GM10248 (cell line): Measurements from ENCODE around the gene KRTAP10-4.
"Not testable (repeated sequence)": the region's sequence is repeated elsewhere in the genome, so short reads cannot be mapped to it uniquely, and the experiment has no call there.

ENCODE experiments used
- CTCF ChIA-PET: fragments of 300-600 bp; sonication (Branson Sonifier 250); formaldehyde crosslinking; extraction: SDS; loops from one replicate; lab custom pipeline; 2021; ENCODE audit warnings: antibody characterized with exemption; lab: Yijun Ruan, JAX
- POLR2A ChIA-PET: fragments of 350-650 bp; sonication (Branson Sonifier 250); formaldehyde crosslinking; extraction: SDS; loops from one replicate; lab custom pipeline; 2020; ENCODE audit warnings: antibody characterized with exemption; lab: Yijun Ruan, JAX
- DNase-seq: peaks from one replicate; pipeline ENCODE4 v3.0.0; 2012; ENCODE audit errors: extremely low spot score
- TF ChIP-seq, protein P1 (sequence below): IDR thresholded peaks from 2 replicates; pipeline ENCODE4 v1.5.1; 2012; ENCODE audit warnings: mild to moderate bottlenecking, low read depth; ENCODE audit errors: extremely low read depth, missing control alignments, control extremely low read depth

The KRTAP10-4 gene

DNA sequence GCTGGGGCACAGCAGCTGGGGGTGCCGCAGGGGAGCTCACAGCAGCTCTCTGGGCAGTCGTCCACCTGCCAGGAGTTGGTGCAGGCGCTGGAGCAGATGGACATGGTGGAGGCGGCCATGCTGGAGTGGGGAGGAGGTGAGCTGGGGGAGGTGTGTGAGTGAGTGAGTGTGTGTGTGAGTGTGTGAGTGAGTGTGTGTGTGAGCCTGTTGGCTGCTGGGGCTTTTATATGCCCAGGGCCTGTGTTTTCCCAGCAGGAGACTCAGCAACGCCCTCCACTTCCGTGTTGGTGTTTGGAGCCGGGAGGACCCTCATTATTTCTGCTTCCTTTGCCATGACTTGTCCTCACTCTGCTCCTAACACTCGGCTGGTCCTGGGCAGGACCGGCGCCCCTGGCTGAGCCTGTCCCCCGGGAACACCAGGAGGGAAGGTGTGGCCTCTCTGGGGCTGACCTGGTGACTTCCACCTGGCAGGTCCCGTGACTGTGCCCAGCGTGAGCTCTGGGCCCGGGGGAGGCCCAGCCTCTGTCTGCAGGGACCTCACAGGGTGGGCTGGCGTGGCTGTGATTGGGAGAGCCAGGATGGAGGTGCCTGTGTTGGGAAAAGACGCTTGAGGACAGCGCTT, 22.1 kb upstream of the KRTAP10-4 start, which contains the start of gene KRTAP10-2:
KRTAP10-2 (minus strand) TSS at position 166 of the 622 bp plus-strand sequence; CDS start at position 119, 47 bp downstream.
- no peak for DNase-seq
- TF ChIP-seq, protein P1, sequence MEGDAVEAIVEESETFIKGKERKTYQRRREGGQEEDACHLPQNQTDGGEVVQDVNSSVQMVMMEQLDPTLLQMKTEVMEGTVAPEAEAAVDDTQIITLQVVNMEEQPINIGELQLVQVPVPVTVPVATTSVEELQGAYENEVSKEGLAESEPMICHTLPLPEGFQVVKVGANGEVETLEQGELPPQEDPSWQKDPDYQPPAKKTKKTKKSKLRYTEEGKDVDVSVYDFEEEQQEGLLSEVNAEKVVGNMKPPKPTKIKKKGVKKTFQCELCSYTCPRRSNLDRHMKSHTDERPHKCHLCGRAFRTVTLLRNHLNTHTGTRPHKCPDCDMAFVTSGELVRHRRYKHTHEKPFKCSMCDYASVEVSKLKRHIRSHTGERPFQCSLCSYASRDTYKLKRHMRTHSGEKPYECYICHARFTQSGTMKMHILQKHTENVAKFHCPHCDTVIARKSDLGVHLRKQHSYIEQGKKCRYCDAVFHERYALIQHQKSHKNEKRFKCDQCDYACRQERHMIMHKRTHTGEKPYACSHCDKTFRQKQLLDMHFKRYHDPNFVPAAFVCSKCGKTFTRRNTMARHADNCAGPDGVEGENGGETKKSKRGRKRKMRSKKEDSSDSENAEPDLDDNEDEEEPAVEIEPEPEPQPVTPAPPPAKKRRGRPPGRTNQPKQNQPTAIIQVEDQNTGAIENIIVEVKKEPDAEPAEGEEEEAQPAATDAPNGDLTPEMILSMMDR = no peak
- ChIA-PET POLR2A (no interaction called here), CTCF (no interaction called here)

GRCh38 chr21:44552136-44552535, 21.4 kb upstream of the KRTAP10-4 start:
- TF ChIP-seq, protein P1 = no peak
- no peak for DNase-seq
- ChIA-PET CTCF (interaction anchor here (1.0 kb wide), 1 partner anchor 15 kb away, joined by 3 read pairs; no protein-coding TSS in a partner anchor), POLR2A (no interaction called here)

DNA sequence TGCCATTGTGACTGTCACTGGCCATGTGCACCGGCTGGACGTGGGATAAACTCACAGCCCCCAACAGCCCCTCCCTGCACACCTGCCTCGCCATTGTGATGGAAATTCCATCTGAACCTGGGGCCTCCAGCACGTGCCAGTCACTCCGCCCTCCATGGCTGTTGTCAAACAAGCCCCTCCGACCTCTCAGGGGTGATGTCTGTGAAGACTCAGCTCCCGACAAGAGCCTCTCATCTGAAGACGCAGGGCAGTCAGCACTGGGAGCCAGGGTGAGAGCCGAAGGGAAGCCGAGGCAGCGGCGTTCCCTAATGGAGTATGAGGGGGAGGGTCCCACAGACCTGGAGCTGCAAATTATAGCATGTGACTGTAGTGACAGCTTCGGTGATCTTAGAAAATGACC, 20.8 kb upstream of the KRTAP10-4 start:
- CTCF ChIA-PET = interaction anchor here (1.0 kb wide), 1 partner anchor 16 kb away, joined by 3 read pairs; no protein-coding TSS in a partner anchor

GRCh38 chr21:44555200-44555875, 18.2 kb upstream of the KRTAP10-4 start:
- TF ChIP-seq, protein P1 = no peak
- CTCF ChIA-PET = no interaction called here
- no peak for DNase-seq
- POLR2A ChIA-PET = no interaction called here

More for the DNA sequence above, 20.8 kb upstream of the KRTAP10-4 start:
- TF ChIP-seq, protein P1 = no peak
- no peak for DNase-seq
- POLR2A ChIA-PET = no interaction called here

- ChIA-PET CTCF (interaction anchor here (0.8 kb wide), 1 partner anchor 18 kb away, joined by 3 read pairs; no protein-coding TSS in a partner anchor), POLR2A (no interaction called here)
- TF ChIP-seq, protein P1 = no peak
- DNase-seq = no peak
Measured at GRCh38 chr21:44556879-44557278, 16.6 kb upstream of the KRTAP10-4 start.

- CTCF ChIA-PET = interaction anchor here (0.8 kb wide), 1 partner anchor 17 kb away, joined by 3 read pairs; no protein-coding TSS in a partner anchor
- POLR2A ChIA-PET = no interaction called here
- TF ChIP-seq, protein P1 = no peak
- no peak for DNase-seq
Measured at GRCh38 chr21:44557491-44558328, 15.8 kb upstream of the KRTAP10-4 start.

DNA sequence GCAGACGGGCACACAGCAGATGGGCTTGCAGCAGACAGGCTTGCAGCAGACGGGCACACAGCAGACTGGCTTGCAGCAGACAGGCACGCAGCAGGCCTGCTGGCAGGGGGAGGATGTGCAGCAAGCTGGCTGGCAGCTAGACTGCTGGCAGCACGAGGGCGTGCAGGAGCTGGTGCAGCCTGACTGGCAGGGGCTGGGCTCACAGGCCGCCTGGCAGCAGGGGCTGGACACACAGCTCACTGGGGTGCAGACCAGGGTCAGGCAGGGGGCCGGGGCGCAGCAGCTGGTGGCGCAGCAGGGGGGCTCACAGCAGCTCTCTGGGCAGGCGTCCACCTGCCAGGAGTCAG, 15.2 kb upstream of the KRTAP10-4 start:
- CTCF ChIA-PET, POLR2A ChIA-PET: not testable (repeated sequence)

More for the DNA sequence above, 15.2 kb upstream of the KRTAP10-4 start:
- DNase-seq = not testable (repeated sequence)
